GM21367 (cell line): ENCODE data around the gene MYO15B.

Source experiments
- ATAC-seq: cut with Tn5 transposase; IDR thresholded peaks from one replicate; pipeline ENCODE4 v1.9.1; 2021; ENCODE audit not compliant: unreplicated experiment

MYO15B gene

DNA sequence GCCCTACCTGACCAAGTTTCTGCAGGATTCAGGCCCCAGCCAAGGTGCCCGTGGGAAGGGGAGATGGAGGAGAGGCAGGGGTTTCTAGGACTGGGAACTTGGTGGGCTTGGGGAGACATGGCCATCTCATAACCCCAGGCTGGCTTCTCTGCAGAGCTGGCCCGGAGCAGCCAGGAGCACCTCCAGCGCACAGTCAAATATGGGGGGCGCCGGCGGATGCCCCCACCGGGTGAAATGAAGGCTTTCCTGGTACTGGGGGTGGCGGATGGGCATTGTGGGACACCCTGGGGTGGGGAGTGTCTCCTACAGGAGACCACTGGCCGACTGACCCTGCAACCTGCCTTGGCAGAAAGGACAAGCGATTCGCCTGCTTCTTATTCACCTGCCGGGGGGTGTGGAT, 36.4 kb downstream of the MYO15B start:
- ATAC-seq, result no peak

DNA sequence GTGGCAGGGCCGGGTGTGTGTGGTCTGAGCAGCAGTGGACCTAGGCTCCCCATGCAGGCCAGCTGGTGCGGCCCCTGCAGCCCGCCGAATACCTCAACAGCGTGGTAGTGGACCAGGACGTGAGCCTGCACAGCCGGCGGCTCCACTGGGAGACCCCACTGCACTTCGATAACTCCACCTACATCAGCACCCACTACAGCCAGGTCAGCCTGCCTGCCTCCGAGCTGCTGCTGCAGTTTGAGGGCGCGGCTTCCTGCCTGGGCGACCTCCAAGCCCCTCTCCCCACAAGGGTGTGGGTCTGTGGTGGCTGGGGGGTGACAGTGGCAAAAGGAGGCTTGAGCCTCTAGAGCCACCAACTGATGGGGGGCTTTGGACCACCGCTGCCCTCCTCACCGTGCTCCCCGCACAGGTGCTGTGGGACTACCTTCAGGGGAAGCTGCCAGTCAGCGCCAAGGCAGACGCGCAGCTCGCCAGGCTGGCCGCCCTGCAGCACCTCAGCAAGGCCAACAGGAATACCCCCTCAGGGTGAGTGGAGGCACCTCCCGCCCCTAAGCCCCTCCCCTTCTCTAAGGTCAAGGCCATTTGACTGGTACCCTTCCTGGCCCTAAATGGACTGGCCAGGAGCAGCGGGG, 37.2 kb downstream of the MYO15B start:
- ATAC-seq, result no peak

DNA sequence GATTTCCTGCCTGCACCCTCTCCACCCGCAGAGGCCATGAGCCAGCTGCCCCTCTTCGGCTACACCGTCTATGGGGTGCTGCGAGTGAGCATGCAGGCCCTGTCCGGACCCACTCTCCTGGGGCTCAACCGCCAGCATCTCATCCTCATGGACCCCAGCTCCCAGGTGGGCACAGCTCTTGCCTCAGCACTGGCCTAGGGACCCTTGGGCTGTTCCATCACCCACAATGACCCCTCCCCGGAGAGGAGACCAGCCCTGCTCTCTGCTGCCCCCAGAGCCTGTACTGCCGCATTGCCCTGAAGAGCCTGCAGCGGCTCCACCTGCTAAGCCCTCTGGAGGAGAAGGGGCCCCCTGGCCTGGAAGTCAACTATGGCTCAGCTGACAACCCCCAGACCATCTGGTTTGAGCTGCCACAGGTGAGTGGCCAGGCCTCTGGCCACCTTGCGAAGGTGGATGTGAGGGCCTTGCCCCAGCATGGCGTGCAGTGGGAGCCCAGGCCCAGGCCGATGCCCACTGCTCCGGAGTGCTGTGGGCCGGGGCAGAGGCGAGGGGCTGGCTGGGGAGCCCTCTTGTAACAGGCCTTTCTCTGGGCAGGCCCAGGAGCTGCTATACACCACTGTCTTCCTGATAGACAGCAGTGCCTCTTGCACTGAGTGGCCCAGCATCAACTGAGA, 38.4 kb downstream of the MYO15B start:
- ATAC-seq, result no peak

DNA sequence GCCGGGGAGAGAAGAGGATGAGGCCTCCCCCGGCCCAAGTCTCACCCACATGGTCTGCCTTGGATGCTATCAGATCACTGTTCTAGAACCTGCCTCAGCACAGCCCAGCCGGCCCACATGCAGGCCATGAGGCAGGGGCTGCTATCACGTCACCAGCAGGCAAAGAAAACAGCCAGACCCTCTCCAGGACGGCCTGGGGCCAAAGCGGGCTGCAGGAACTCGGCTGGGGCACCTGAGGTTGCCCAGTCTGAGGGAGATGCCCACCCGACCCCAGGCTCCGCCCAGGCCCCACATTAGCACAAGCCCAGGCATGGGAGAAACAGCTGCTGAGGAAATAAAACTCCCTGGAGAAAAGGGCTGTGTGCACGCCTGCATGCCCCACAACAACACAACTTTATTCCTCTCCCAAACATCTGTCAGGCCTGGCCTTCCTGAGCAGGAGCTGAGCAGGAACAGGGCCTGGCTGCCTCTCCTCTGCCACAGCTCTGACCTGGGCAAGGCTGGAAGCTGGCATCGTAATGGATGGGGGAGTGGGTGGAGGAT, 39.0 kb downstream of the MYO15B start:
- no peak for ATAC-seq

DNA sequence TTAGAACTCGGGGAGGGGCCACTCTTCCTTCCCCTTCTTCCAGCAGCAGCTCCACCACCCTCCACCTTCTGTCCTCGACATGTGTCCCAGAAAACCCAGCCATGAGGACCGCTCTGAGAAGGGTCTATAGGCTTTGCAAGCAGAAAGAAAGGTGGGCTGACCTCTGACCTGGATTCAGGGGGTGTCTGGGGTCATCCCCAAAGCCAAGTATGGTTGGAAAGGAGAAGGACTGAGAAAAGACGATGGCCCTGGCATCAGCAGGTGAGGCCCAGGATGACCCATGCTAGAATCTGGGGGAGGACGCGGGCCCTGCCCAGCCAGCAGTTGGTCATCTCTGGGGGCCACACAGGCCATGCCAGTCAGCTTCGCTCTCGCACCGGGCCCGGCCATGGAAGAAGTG, 39.5 kb downstream of the MYO15B start:
- ATAC-seq, result no peak

DNA sequence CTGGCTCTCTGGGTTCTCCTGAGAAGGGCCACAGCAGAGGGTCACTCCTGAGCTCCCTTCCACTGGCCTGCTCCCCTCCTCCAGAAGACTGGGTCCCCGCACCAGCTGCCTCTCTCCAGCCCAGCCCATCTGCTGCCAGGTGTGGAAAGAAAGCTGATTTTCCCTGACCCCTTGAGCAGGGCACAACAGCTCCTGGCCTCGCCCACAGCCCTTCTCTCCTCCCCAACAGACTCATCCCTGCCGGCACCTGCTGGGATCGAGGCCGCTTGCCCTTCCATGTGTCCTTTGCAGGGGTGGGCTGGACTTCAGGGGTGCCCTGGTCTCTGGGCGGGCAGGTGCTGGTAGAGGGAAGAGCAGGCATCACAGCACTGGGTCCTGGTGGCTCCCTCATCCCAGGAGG, 40.8 kb downstream of the MYO15B start:
- no peak for ATAC-seq

- ATAC-seq, result no peak
Measured at GRCh38 chr17:75629157-75629556, 41.6 kb downstream of the MYO15B start.

DNA sequence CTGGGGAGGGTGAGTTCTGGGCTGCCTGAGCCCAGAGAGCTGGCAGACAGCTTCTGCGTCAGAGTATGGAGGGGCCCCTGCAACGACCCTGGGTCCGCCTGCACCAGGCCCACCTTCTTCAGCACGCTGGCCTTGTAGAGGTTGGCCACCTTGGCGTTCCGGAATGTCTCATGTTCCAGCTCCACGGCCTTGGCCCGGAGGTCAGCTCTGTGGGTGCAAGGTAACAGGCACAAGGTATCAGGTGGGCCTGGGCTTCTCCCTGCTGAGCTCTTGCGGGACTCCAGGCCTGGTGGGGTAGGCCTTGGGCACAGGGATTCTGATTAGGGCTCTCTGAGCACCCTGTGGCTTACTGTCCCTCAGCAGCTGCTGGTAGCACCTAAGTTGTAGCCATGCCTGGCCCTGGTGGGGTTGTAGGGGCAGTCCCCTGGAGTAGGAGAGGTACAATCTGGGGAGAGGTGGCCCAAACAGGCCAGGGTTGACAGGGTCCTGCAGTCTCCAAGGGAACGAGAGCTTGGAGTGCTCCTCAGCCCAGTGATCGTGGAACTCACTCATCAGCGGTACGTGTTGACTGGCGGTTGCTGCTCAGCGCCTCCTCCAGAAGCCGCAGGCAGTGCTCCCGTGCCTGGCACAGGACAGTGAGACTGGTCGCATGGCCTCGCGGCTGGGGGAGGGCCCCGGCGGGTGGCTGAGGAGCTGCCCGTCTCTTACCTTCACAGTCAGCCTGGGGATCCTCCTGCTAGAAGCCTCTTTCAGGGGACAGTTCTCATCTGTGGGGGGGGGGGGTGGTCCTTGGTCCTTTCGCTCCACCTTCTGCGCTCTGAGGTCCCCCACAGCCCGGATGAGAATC, 42.7 kb downstream of the MYO15B start:
- ATAC-seq, result no peak

DNA sequence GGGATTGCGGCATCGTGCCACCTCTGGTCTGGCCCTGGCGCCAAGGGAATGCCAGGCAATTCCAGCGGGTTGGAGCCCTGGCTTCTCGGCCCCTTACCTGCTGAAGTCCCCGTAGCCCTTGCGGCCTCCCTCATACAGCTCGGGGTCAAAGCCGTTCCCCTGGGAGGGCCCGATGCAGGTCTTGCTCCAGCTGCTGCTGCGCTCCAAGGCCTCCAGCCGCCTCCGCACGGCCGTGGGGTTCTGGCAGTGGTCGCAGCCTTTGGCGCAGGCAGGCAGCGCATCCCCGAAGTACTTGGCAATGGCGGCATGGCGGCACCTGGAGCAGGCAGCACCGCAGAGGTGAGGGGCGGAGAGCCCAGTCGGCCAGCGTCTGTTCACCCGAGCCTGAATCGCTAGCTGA, 43.8 kb downstream of the MYO15B start:
- no peak for ATAC-seq

DNA sequence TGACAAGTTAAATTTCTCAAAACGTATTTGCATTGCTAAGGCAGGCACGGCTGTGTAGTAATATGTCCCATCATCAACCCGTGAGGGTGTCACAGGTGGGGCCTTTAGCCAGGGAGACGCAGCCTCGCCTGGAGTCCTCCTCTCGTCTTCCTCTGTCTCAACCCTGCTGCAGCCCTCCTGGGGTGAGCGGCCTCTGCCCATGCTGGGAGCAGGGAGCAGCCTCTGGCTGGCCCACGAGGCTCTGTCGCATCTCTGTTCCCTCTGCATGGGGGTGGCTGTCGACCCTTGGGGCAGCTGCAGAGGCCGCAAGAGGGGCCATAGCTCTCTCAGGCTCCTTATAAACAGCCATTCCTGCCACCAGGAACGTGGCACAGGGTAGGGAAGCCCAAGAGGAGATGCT, 44.8 kb downstream of the MYO15B start:
- no peak for ATAC-seq

GRCh38 chr17:75632863-75633485, 45.4 kb downstream of the MYO15B start, which contains the start of gene SMIM5:
Gene SMIM5 (plus strand): TSS chr17:75633434. CDS start chr17:75640202, 6,768 bp downstream.
- ATAC-seq, result no peak

DNA sequence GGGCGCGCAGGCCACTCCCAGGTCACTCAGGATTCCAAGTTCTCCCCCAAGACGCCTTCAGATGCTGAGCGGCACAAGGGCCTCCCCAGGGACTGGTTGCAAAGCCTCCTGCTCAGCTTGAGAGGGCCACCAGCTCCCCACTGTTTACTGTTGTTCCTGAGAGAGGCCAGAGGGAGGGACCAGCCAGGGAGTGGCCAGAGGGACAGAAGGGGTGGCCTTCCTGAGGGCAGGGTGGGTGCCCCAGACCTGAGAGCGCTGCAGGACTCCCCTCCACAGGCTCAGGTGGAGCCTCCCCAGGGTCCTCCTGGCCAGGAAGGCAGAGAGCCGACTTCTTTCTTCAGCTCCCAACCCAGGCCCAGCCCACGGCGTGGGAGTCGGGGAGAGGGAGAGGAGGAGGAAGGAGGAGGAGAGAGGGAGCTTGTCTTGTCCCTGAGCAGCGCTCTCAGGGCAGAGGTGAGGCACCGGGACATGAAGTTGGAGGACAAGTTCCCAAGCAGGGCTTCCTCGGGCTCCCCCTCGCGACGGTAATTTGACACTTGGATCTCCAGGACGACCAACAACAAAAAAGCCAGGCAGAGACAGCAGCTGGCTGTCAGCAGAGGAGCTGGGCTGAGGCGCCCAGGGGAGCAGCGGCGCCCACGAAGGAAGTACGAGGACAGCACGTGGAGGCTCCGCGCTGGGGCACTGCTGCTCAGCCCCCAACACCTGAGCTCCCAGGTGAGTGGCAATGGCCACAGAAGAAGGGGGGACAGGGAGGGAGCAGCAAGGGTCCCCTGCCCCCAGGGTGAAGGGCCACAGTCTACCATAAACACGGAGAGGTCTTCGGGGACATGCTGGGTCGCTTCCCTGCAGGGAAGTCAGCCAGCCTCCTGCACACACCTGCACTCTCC, 46.1 kb downstream of the MYO15B start:
- no peak for ATAC-seq

- ATAC-seq, result no peak
Measured at GRCh38 chr17:75634376-75634740, 46.8 kb downstream of the MYO15B start.

DNA sequence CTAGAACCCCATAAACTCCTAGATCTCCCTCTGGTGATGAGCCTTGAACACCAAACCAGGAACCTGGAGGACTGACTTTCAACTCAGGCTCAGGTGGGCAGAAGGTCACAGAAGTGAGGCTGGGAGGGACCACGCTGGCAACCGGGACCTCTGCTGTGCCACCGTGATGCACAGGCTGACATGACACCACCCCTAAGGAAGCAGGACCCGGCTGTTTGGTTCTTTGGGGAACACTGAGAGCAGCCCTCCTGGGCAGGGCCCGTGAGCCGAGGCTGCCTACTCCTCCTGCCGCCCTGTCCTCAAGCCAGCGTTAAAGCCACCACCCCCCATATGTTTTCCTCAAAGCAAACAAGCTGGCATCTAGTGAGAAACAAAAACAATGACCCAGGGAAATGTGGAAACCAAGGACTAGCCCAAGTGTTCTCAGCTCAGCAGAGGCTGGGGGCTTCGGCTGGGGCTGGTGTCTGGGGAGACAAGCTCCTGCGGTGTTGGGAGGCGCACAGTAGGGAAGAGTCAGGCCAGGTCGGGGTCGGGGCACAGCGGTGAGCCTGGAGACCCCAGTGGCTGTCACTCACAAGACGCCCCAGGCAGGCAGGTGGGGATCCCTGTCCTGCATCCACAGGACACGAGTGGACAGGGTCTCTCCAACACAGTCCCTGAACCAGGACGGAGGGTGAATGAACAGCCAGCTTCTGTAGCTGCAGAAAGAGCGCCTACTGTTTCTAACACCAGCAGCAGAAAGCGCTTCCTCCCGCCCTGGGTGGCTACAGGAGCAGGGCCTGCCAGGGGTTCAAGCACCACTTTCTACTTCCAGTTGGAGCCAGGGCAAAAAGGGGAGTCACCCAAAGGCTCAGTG, 47.4 kb downstream of the MYO15B start:
- ATAC-seq, result no peak

DNA sequence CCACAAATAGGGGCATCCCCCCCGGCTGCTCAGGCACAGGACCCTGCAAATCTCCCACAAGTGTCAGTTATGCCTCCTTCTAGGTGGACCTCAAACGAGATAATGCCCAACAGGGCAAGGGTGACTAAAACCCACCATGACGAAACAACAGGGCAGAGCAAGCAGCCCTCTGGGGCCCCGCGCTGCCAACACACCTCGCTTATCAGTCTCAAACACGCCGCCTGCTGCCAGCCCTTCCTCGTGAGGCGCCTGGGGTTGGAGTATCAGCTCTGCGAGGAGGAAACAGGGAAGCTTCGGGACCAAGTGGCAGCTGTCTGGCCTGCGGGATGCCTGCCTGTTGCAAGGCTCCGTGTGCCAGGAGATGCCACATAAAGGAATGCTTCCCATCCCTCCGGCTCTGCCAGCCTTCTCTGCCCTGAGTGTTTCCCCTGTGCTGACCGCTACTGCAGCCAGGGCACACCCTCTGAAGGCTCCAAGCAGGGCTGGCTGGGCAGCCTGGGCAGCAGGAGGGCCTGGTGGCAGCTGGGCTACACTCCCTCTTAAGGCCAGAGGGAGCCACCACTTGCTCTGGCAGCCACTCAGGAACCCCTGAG, 48.1 kb downstream of the MYO15B start:
- ATAC-seq, result no peak

DNA sequence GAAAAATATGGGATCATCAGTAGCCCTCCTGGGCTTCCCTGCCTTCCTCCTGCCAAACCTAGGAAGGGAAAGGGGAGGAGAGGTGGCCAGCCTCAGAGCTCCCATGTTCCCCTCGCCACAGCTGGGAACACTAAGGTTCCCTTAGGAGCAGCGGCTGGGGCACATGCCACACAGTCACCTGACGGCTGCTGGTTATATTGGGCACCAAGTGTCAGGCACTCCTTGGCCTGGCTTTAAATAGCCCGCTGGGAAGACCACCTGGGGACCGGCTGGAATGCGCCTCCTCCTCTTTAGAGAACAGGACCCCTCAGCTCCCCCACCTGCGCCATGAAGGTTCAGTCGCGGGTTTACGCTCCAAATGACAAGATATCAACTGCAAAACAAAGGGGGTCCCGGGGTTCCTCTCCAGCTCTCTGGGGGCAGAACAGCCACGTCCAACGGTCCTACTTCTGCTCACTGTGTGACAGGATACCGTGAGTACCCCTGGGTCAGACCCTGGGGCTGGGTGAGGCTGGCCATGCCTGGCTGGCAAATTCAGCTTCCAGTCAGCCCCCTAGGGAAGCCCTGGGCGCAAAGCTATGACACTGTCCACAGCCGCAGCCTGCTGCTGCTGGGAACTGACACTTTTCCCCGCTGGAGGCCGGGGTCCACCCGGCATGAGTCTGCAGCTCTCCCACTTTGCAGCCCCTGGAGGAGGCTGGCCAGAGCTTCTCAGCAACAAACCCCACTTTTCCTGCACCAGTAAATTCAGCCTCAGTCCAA, 49.0 kb downstream of the MYO15B start:
- ATAC-seq, result no peak

- ATAC-seq, result no peak
Measured at GRCh38 chr17:75637143-75637538, 49.5 kb downstream of the MYO15B start.

DNA sequence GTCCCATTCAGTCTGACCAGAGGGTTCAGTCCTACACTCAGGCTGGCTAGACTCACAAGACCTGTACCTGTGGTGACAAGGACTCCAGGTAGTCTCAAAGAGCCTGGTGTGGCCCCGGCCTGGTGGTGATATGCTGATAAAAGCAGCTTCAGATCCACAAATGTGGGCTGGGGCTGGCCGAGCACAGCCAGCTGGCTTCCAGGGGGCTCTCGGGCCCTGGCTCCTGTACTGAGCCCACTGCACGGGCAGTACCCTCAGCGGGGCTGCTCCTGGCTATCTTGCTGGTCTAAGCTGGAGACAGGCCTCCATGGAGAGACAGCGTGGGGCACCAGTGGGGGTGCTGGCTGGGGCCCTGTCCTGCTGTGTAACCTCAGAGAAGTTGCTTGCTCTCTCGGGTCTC, 50.0 kb downstream of the MYO15B start:
- no peak for ATAC-seq
